Left lung (tissue), 10 donors: ENCODE data around the gene TMEM225. TPM values are rescaled to one million over a fixed set of nuclear protein-coding genes. Genes with fewer than 3 reads are reported as not detected.

ENCODE experiments used
- ATAC-seq: fragments of 200-7000 bp; cut with Tn5 transposase; one replicate; pipeline ENCODE4 v1.9.1; 2020; ENCODE audit warnings: moderate library complexity
- DNase-seq, 4 donors: peaks; one replicate each; pipeline ENCODE4 v3.0.0-alpha.2; 2013 to 2020
- H3K27ac ChIP-seq, 2 donors: fragments of 200-600 bp; sonication (generic) in 1 of 2; one replicate each; pipeline versions ENCODE4 v1.5.0 to v1.8.0; 2020 to 2021
- H3K27me3 ChIP-seq, 2 donors: fragments of 200-600 bp; sonication (generic) in 1 of 2; one replicate each; pipeline versions ENCODE4 v1.5.0 to v1.8.0; 2020 to 2021
- H3K36me3 ChIP-seq, 2 donors: fragments of 200-600 bp; sonication (generic) in 1 of 2; one replicate each; pipeline versions ENCODE4 v1.5.0 to v1.8.0; 2020 to 2021
- H3K4me1 ChIP-seq, 2 donors: fragments of 200-600 bp; one replicate each; pipeline ENCODE4 v1.8.0; 2021
- H3K4me3 ChIP-seq, 2 donors: fragments of 200-600 bp; sonication (generic) in 1 of 2; one replicate each; pipeline versions ENCODE4 v1.5.0 to v1.8.0; 2020 to 2021; ENCODE audit warnings: mild to moderate bottlenecking in 1 of 2
- H3K9me3 ChIP-seq, 2 donors: fragments of 200-600 bp; sonication (generic) in 1 of 2; one replicate each; pipeline versions ENCODE4 v1.5.0 to v1.8.0; 2020 to 2021
- intact Hi-C, 2 donors: fragments of 100-400 bp; cut with DNase I; formaldehyde crosslinking; loops; one replicate each; pipeline versions ENCODE4 v1.11.2 to v1.14.2; 2022
- polyA plus RNA-seq, 6 donors: library from polyadenylated mRNA; unstranded; fragments of 120-200 nt; gene quantifications; one replicate each; pipeline ENCODE4 v1.2.1, GENCODE V29; 2013; ENCODE audit not compliant: insufficient read length in 6 of 6
- total RNA-seq, 2 donors: library from RNA; stranded (reverse); fragmentation: NEBNext Ultra II Directional; extraction: Animal tissue kit (Norgen Biotek cat#: 25700); gene quantifications; one replicate each; pipeline ENCODE4 v1.2.1, GENCODE V29; 2021
- TF ChIP-seq, protein P1 (sequence below), 2 donors: fragments of 200-600 bp; sonication (generic) in 1 of 2; IDR thresholded peaks; one replicate each; pipeline versions ENCODE4 v1.5.0 to v1.8.0; 2021; ENCODE audit warnings: antibody characterized with exemption in 2 of 2
- donor health status: DM: no; HTN: yes; CAD: no.
- donor health status: DM: no; HTN: no; CAD: no.

Gene TMEM225
- total and polyA plus RNA-seq, 8 donors, result not detected

DNA sequence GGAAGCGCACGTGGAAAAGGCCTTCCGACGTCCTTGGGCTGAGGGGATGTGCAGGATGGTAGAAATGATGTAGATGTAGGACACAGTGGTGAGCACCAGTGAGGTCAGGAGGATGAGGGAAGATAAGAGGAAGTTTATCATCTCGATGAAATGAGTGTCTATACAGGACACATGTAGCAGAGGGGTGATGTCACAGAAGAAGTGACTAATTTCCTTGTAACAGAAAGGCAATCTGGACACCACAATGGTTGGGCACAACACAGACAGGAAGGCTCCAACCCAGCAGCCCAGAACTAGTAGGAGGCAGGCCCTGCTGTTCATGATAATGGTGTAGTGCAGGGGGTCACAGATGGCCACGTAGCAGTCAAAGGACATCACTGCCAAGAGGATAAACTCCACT is 44.3 kb downstream of the TMEM225 start:
- Histone ChIP-seq H3K4me3 (no peak overlapping the region), H3K9me3 (no peaks in the 10 kb centered on the region), H3K27me3 (no peaks in the 10 kb centered on the region), H3K27ac (no peak overlapping the region), H3K36me3 (no peaks in the 10 kb centered on the region), H3K4me1 (no peaks in the 10 kb centered on the region)
- TF ChIP-seq, protein P1, sequence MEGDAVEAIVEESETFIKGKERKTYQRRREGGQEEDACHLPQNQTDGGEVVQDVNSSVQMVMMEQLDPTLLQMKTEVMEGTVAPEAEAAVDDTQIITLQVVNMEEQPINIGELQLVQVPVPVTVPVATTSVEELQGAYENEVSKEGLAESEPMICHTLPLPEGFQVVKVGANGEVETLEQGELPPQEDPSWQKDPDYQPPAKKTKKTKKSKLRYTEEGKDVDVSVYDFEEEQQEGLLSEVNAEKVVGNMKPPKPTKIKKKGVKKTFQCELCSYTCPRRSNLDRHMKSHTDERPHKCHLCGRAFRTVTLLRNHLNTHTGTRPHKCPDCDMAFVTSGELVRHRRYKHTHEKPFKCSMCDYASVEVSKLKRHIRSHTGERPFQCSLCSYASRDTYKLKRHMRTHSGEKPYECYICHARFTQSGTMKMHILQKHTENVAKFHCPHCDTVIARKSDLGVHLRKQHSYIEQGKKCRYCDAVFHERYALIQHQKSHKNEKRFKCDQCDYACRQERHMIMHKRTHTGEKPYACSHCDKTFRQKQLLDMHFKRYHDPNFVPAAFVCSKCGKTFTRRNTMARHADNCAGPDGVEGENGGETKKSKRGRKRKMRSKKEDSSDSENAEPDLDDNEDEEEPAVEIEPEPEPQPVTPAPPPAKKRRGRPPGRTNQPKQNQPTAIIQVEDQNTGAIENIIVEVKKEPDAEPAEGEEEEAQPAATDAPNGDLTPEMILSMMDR (IDR thresholded peaks at IDR 0.05), result no peak
- DNase-seq (no peak), ATAC-seq (no peak)
- intact Hi-C loops, result no loop called here

DNA sequence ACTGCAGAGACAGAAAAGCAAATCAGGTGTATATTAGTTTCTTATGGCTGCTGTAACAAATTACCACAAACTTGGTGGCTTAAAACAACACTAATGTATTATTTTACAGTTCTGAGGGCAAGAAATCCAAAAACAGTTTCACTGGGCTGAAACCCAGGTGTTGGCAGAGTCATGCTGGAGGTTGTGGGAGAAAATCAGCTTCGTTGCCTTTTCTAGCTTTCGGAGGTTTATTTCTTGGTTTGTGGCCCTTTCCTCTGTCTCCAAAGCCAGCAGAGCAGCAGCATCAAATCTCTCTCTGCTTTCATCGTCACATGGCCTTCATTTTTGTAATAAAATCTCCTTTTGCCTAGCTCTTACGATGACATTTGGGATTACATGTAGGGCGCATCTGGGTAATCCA is 46.3 kb downstream of the TMEM225 start:
- no peaks in the 10 kb centered on the region for H3K4me1 ChIP-seq
- no peaks in the 10 kb centered on the region for H3K27me3 ChIP-seq
- no peak overlapping the region for H3K27ac ChIP-seq
- no peak for DNase-seq
- no peaks in the 10 kb centered on the region for H3K36me3 ChIP-seq
- H3K4me3 ChIP-seq, result no peak overlapping the region
- ATAC-seq, result no peak
- TF ChIP-seq, protein P1 (IDR thresholded peaks at IDR 0.05), result no peak
- no peaks in the 10 kb centered on the region for H3K9me3 ChIP-seq
- intact Hi-C loops, result no loop called here

DNA sequence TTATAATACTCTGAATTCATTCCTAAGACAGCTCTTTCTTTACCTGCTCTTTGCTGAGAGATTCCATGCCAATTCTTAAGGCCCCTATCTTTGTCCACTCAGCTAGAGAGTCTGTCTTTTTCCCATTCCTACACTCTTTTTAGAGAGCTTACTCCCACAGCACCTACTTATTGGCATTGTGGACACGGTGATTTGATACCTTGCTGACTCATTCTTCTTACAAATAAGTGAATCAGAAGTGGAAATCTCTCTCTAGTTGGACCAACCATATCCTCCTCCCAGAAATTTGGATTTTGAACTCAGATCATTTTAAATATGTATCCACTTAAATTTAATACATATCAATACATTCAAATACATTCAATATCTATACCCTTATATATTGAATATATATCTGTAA is 46.8 kb downstream of the TMEM225 start:
- H3K4me1 ChIP-seq, result no peaks in the 10 kb centered on the region
- intact Hi-C loops, result no loop called here
- no peaks in the 10 kb centered on the region for H3K27me3 ChIP-seq
- H3K27ac ChIP-seq, result no peak overlapping the region
- H3K4me3 ChIP-seq, result no peak overlapping the region
- no peak for DNase-seq
- no peaks in the 10 kb centered on the region for H3K9me3 ChIP-seq
- no peaks in the 10 kb centered on the region for H3K36me3 ChIP-seq
- ATAC-seq, result no peak
- TF ChIP-seq, protein P1 (IDR thresholded peaks at IDR 0.05), result no peak

DNA sequence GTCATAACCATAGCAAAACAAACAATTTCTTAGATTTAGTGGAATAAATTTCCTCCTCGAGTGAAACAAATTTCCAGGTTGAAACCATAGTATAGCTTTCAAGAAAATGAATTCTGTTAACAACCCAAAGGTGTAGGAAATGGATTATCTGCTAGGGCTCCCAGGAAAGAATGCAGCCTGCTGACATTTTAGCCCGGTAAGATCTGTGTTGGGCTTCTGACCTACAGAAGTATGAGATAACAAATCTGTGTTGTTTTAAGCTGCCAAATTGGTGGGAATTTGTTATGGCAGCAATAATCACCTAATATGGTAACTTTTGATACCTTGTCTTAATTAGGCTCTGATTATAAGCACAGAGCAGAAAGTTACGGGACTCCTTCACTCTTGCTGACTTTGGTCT is 47.3 kb downstream of the TMEM225 start:
- intact Hi-C loops, result no loop called here
- Histone ChIP-seq H3K27ac (no peak overlapping the region), H3K4me1 (no peaks in the 10 kb centered on the region), H3K9me3 (no peaks in the 10 kb centered on the region), H3K36me3 (no peaks in the 10 kb centered on the region), H3K4me3 (no peak overlapping the region), H3K27me3 (no peaks in the 10 kb centered on the region)
- ATAC-seq (no peak), DNase-seq (no peak)
- TF ChIP-seq, protein P1 (IDR thresholded peaks at IDR 0.05), result no peak

DNA sequence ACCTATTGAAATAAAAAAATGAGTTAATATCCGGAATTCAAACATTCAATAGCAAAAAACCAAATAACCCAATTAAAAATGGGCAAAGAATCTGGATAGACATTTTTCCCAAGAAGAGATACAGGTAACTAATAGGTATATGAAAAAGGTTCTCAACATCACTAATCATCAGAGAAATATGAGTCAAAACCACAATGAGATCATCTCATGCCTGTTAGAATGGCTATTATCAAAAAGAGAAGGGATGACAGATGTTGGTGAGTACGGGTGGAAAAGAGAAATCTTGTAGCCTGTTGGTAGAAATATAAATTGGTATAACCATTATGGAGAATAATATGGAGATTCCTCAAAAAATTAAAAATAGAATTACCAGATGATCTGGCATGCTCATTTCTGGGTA is 52.4 kb downstream of the TMEM225 start:
- no peaks in the 10 kb centered on the region for H3K4me1 ChIP-seq
- no peaks in the 10 kb centered on the region for H3K27me3 ChIP-seq
- H3K27ac ChIP-seq, result no peak overlapping the region
- intact Hi-C loops, result no loop called here
- H3K4me3 ChIP-seq, result no peak overlapping the region
- H3K9me3 ChIP-seq, result no peaks in the 10 kb centered on the region
- DNase-seq (no peak), ATAC-seq (no peak)
- H3K36me3 ChIP-seq, result no peaks in the 10 kb centered on the region
- TF ChIP-seq, protein P1 (IDR thresholded peaks at IDR 0.05), result no peak

Other genes with a start within 250 kb of the TMEM225 start
- gene SCN3B, start 231.0 kb downstream of the TMEM225 start, total RNA-seq, result under 1 TPM; 0.61 to 0.86 TPM
- 1 to 10 TPM; 5.2 to 7.2 (median 5.5) TPM for gene SCN3B, start 231.0 kb downstream of the TMEM225 start, polyA plus RNA-seq
- gene ZNF202, start 144.0 kb downstream of the TMEM225 start, total RNA-seq, result 1 to 10 TPM; 6.6 to 10.0 TPM
- 10 to 100 TPM; 18.2 to 24.2 (median 22.0) TPM for gene ZNF202, start 144.0 kb downstream of the TMEM225 start, polyA plus RNA-seq
- gene OR6X1, start 131.2 kb downstream of the TMEM225 start, total RNA-seq, result not detected
- gene OR6X1, start 131.2 kb downstream of the TMEM225 start, polyA plus RNA-seq, result not detected
- not detected for gene OR6M1, start 79.3 kb downstream of the TMEM225 start, total RNA-seq
- not detected for gene OR6M1, start 79.3 kb downstream of the TMEM225 start, polyA plus RNA-seq
- gene OR8D4, start 16.5 kb upstream of the TMEM225 start, total RNA-seq, result not detected
- under 1 TPM in 2 of 6 donors, not detected in 4; 0.06 to 0.07 TPM for gene OR8D4, start 16.5 kb upstream of the TMEM225 start, polyA plus RNA-seq
- not detected for gene OR4D5, start 53.9 kb upstream of the TMEM225 start, total RNA-seq
- gene OR4D5, start 53.9 kb upstream of the TMEM225 start, polyA plus RNA-seq, result not detected
- gene OR6T1, start 58.2 kb upstream of the TMEM225 start, total RNA-seq, result not detected
- not detected for gene OR6T1, start 58.2 kb upstream of the TMEM225 start, polyA plus RNA-seq
- gene OR10S1, start 92.1 kb upstream of the TMEM225 start, total RNA-seq, result not detected
- gene OR10S1, start 92.1 kb upstream of the TMEM225 start, polyA plus RNA-seq, result not detected
- not detected for gene OR10G6, start 109.5 kb upstream of the TMEM225 start, total RNA-seq
- gene OR10G6, start 109.5 kb upstream of the TMEM225 start, polyA plus RNA-seq, result not detected
- gene OR10G4, start 127.3 kb upstream of the TMEM225 start, total RNA-seq, result not detected
- gene OR10G4, start 127.3 kb upstream of the TMEM225 start, polyA plus RNA-seq, result not detected
- not detected for gene OR10G9, start 137.3 kb upstream of the TMEM225 start, total RNA-seq
- not detected for gene OR10G9, start 137.3 kb upstream of the TMEM225 start, polyA plus RNA-seq
- gene OR10G8, start 141.1 kb upstream of the TMEM225 start, total RNA-seq, result not detected
- not detected for gene OR10G8, start 141.1 kb upstream of the TMEM225 start, polyA plus RNA-seq
- gene OR10G7, start 155.7 kb upstream of the TMEM225 start, total RNA-seq, result not detected
- not detected for gene OR10G7, start 155.7 kb upstream of the TMEM225 start, polyA plus RNA-seq
- 10 to 100 TPM; 33.7 to 43.5 TPM for gene VWA5A, start 229.8 kb upstream of the TMEM225 start, total RNA-seq
- gene VWA5A, start 229.8 kb upstream of the TMEM225 start, polyA plus RNA-seq, result 10 to 100 TPM; 13.7 to 18.1 (median 16.5) TPM